Left ventricle myocardium superior (tissue), 1 donor: ENCODE data around the gene CEP72. TPM values are rescaled to one million over a fixed set of nuclear protein-coding genes. Genes with fewer than 3 reads are reported as not detected.
A peak's percentile ranks its signal among the peaks of the same experiment; 100 is the strongest.
"Not testable (repeated sequence)": the region's sequence is repeated elsewhere in the genome, so short reads cannot be mapped to it uniquely, and the experiment has no call there.

Source experiments
- ATAC-seq: fragments of 200-7000 bp; cut with Tn5 transposase; one replicate; pipeline ENCODE4 v1.9.1; 2020; ENCODE audit warnings: mild to moderate bottlenecking, moderate library complexity
- DNase-seq: peaks from one replicate; pipeline ENCODE4 v3.0.0-alpha.2; 2020
- intact Hi-C: fragments of 100-400 bp; cut with micrococcal nuclease; formaldehyde crosslinking; loops from one replicate; pipeline ENCODE4 v1.11.0; 2022
- total RNA-seq: library from RNA; stranded (reverse); fragmentation: NEBNext Ultra II Directional; extraction: Animal tissue kit (Norgen Biotek cat#: 25700); gene quantifications from one replicate; pipeline ENCODE4 v1.2.1, GENCODE V29; 2021
- donor health status: DM: no; HTN: yes; CAD: no; lungs with severe emphysema.

CEP72 gene
- total RNA-seq, 1 donor from 2014 or later, result 1.6 TPM

DNA sequence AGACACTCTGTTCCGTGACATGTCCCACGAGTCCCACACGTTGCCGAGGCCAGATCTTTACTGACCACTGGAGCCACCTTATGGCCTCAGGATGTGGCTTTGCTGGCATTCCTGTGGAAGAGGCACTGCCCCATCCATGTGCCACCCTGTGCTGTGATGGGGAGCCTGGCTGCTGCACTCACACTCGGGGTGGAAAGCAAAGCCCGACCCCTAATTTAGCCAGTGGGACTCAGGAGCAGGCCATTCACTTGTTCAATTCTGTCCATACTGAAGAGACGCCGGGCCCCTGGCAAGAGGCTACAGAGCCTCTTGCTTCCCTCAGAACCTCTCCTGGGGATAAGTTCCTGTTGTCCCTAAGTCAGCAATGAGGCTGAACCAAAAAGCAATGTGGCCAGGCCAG is 18.6 kb upstream of the CEP72 start:
- ATAC-seq (no peak), DNase-seq (no peak)
- intact Hi-C loops, result no loop called here

DNA sequence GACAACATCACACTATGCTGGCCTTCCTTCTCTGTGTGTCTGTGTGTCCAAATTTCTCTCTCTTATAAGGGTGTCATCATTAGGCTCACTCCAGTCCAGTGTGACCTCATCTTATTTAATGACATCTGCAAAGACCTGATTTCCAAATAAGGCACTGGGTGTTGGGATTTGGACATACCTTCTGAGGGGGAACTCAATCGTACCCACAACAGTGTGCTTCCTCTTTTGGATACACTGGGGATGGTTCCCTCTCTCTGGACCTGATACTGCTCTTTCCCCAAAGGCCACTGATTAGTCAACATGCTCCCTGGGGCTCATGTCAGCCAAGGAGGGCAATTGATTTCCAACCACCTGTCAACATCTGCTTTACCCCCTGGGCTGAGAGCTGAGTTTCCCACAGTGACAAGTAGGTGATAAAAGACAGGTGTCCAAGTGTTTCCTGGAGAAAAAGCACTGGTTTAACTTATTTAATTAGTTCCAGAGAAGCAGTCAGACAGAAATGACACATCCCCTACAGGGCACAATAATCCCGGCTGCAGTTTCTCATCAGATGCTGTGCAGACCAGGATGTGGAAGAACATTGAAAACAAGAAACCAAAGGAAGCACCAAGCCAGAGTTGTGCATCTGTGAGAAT is 17.8 kb upstream of the CEP72 start:
- intact Hi-C loops, result no loop called here
- ATAC-seq (no peak), DNase-seq (no peak)

GRCh38 chr5:595285-595875 is 16.8 kb upstream of the CEP72 start:
- intact Hi-C loops, result no loop called here
- ATAC-seq (no peak), DNase-seq (no peak)

- intact Hi-C loops, result no loop called here
- ATAC-seq, result no peak
- no peak for DNase-seq
Observed at GRCh38 chr5:597871-598563, 14.1 kb upstream of the CEP72 start.

GRCh38 chr5:598564-598890 is 13.6 kb upstream of the CEP72 start:
- DNase-seq (no peak), ATAC-seq (no peak)
- intact Hi-C loops, result no loop called here

GRCh38 chr5:600886-601541 is 11.1 kb upstream of the CEP72 start:
- DNase-seq (peak; percentile 20), ATAC-seq (no peak)
- intact Hi-C loops, result no loop called here

DNA sequence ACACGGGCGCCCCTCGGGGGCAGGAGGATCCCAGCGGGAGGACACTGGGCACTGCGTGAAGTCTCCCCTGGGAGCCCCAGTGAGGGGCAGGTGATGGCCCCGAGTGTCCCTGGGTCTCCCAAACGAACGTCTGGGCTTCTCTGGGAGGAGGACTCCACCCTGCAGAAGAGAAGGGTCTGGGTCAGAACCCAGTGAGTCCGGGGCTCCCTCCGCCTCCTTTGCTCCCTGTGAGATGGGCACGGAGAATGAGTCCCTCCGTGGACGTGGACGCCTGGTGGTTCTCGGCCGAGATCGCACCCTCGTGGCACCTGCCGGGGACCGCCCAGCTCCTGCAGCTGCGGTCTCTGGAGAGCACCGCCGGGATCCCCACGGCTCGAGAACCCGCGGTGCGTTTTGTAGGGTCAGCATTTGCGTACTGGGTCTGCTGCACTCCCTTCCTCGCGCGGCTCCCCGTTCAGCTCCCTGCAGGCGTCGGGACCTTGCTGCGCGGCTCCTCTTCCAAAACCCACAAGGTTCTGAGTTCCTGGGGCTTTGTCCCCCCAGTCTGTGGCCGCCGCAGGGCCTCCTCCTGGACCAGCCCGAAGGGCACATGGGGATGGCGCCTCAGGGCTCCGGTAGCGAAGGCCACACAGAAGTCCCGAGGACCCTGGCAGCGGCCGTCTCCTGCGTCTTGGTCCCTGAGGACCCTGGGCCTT is 10.2 kb upstream of the CEP72 start:
- DNase-seq (peak; percentile 18), ATAC-seq (no peak)
- intact Hi-C loops, result no loop called here

- intact Hi-C loops, result no loop called here
- peak; percentile 11 for DNase-seq
- ATAC-seq, result no peak
Observed at GRCh38 chr5:602466-603035, 9.6 kb upstream of the CEP72 start.

DNA sequence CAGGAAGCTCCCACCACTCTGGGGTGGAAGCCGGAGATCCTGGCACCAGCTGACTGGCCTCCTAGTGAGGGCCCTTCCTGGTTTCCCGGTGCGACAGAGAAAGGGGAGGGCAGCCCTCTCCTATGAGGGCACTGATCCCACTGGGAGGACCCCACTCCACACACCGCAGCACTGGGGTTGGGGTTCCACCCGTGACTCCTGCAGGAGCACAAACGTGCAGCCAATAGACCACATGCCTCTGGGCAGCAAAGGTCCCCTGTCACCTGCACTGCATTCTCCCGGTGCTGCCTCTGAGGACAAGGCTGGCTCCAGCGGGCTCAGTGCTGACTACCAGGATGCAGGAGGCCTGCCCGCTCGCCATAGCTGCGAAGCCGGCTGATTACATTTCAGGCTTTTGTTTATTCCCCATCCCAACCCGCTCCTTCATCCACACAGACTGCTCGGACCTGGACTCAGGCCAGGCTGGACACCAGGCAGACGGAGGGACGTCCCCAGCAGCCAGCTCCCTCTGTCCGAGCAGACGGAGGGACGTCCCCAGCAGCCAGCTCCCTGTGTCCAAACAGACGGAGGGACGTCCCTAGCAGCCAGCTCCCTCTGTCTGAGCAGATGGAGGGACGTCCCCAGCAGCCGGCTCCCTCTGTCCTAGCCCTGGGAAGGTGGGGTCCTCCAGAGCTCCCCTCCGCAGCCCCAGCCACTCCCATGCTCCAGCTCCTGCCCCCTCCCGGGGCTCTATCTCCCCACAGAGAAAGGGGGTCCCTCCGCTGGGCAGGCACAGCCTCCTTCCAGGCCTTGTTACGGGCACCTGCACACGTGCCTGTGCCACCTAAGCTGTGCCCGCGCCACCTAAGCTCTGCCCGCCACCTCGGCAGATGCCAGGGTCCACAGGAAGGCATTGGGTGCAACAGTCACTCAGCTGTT is 8.8 kb upstream of the CEP72 start:
- intact Hi-C loops, result no loop called here
- no peak for ATAC-seq
- peak; percentile 21 for DNase-seq

DNA sequence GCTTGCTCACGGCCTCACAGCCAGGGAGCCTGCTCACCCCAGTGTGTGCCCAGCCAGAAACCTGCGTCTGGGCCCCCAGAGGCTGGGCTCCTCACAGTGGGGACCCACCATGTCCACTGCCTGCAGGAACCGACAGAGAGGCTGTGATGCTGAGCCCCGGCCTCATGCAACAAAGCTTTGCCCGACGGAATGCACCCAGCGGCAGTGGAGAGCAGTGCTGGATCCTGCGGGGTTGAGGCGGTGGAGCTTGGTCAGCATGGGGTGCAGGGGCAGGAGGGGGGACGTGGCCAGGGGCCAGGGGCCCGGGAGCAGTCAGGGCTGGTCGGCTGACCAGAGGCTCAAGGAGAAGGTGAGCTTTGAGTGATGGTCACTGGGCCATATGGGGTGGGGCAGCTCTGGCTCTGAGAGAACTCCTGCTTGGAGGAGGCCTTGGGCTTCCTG is 7.7 kb upstream of the CEP72 start:
- DNase-seq, result peak; percentile 3
- ATAC-seq, result no peak
- intact Hi-C loops, result no loop called here

DNA sequence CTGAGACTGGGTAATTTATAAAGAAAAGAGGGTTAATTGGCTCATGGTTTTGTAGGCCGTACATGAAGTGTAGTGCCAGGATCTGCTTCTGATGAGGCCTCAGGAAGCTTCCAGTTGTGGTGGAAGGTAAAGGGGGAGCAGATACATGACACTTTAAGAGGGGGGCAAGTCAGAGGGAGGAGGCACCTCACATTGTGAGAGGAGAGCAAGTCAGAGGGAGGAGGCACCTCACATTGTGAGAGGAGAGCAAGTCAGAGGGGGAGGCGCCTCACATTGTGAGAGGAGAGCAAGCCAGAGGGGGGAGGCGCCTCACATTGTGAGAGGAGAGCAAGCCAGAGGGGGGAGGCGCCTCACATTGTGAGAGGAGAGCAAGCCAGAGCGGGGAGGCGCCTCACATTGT is 7.0 kb upstream of the CEP72 start:
- ATAC-seq, intact Hi-C loops: not testable (repeated sequence)
- peak; percentile 3 for DNase-seq

- ATAC-seq (no peak), DNase-seq (peak; percentile 15)
- intact Hi-C loops, result no loop called here
Observed at GRCh38 chr5:606061-606460, 6.1 kb upstream of the CEP72 start.

DNA sequence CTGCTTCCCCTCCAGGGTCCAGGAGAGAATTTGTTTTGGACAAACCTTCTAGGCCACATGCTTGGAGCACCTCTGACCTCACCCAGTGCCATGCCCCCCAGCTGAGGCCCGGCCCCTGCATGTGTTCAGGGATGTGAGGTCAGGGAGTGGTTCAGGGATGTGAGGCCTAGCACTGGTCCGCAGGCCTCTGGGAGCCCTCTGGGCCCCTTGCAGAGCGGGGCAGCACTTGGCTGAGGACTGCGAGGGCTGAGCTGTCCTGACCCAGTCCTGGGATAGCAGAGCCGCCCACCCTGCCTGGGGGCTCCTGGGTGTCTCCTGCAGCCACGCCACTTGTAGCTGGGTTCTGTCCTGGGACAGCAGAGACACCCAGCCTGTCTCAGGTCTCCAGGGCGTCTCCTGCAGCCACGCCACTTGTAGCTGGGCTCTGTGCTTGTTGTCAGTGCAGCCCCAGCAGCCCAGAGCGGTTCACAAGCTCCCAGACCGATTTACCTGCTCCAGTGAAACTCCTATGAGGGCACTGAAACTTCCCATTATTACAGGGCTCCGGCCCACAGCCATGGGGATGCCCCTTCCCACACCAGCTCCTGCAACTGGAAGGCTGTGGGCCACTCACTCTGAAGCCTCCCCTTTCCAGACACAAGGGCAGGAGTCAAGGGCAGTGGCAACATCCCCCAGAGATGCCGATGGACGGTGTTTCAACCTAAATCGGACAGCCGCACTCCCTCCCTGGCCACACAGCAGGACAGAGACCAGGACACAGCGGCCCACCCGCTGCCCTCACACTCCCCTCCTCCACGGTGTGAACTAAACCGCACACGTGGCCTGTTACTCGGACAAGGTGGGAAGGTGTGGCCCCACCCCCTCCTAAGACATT is 5.4 kb upstream of the CEP72 start:
- ATAC-seq, result no peak
- DNase-seq, result peak; percentile 14

DNA sequence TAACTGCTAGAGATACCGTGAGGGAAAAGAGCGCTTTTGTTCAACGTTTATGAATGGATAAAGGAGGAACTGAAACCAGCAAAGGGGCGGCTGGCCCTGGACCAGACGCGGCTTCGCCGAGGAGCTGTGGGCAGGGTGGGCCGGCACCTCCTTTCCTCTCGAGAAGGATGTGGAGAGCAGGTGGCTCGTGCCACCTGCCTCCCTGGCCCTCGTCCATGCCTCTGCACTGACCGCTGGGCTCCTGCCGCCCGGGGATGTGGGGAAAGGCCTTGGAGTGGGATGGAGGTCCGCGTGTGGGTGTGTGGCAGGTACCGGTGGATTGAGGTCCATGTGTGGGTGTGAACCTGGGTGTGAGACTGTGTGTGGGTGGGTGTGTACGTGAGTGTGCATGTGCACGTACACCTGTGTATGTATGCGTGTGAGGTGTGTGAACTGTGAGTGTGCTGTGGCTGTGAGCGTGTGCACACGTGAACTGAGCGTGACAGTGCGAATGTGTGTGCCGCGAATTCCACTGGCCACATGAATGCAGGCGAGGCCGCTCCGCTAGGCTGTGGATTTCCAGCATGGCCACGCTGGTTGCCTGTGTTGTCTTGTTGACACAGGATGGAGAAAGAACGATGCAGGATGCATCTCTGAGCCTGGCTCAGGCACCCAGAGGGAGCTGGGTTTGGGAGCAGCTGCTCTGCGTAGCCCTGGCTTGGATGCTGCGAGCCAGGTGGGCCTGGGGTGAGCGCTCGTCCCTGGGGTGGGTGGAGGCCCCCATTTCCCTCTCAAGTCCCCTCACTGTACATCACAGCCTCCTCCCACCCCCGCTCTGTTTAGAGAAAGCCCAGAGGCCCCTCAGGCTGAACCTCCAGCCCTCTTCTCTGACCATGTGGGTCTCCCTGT is 4.4 kb upstream of the CEP72 start:
- DNase-seq (peak; percentile 28), ATAC-seq (no peak)
- intact Hi-C loops, result no loop called here

More for the DNA sequence above, 5.4 kb upstream of the CEP72 start:
- intact Hi-C loops, result no loop called here

DNA sequence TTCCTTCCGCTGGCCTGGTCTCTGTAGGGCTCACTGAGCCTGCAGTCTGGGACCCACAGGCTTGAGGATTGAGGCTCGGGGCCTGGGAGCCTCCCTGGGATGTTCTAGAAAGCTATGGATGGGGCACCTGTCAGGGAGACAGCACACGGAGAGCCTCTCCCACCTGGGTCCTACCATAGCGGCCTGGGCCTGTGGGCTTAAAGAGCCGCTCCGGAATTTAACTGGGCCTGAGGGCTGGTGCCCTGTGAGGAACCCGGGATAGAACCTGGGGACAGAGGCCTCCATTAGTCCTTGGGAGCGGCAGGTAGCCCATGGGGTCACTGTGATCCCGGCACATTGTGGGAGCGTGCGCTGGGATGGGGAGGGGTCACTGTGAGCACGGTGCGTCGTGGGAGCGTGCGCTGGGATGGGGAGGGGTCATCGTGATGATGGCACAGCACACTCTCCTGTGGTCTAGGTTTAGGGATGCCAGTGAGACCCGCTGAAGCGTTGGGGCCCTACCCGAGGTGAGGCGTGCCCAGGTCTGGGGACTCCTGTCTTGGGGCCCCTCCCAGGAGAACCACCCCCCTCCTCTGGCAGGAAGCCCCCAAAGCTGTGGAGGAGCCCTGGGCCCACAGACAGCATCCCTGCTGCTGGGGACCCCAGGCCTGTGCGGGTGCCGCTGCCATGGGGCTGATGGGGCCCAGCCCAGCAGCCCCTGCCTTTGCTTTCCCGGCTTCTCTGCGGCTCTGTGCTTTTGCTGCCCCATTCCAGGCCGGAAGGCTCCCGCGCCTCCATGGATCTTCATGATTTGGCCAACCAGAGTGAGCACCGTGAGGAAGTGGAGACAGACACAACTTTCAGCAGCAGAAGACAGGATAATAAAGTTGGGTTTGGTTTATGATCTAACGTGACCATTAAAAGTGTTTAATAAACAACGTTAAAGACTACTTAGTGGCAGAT is 3.4 kb upstream of the CEP72 start:
- no peak for DNase-seq
- intact Hi-C loops, result no loop called here
- no peak for ATAC-seq
